Measurements from ENCODE around the gene LCN6. TPM values are rescaled to one million over a fixed set of nuclear protein-coding genes. Genes with fewer than 3 reads are reported as not detected.
A peak's percentile ranks its signal among the peaks of the same experiment; 100 is the strongest.

The LCN6 gene
- total and polyA plus RNA-seq, 2 of the 13 experiments (the other 11 are each of a cell fraction or from before 2014, with no cell fraction given): not detected

DNA sequence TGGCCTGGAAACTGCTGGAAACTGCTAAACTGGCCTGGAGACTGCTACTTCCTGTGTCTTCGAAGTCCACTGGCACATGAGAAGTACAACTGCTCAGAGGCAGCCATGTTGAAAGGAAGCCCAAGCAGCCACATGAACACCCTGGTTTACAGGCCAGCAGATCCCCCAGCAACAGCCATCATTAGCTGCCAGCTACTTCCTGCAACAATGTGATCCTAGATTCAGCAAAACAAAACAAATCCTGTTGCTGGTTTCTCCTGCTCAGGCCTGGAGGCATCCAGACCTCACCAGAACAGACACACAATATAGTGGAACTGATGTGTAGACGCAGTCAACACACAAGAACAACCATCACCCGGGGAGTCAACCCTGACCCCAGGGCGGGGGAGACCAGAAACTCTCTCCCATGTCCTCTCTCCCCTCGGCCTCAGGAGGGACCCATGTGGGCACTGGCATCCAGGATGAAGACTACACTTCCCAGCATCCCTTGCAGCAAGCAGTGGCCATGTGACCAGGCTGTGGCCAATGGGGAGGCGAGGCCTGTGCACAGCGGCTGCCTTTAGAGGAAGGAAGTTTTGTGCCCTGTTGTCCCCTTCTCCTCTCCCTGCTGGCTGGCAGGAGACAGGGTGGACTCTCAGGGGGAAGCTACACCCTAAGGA is 25.2 kb upstream of the LCN6 start (continued):
- TF ChIP-seq HCFC1 (IDR thresholded peaks at IDR 0.05; ENCODE audit: low read depth, low read length) (peak; percentile 72), JUND (CRISPR knock-in tag; IDR thresholded peaks at IDR 0.05) (no peak), SUZ12 (IDR thresholded peaks at IDR 0.05; ENCODE audit: low read depth, low read length) (peak; percentile 32; the same call in 1 of the 2 replicates), ZNF143 (CRISPR knock-in tag; IDR thresholded peaks at IDR 0.05) (peak; percentile 91), SAP130 (CRISPR knock-in tag; IDR thresholded peaks at IDR 0.05; ENCODE audit: low read depth) (0 out of 2 replicates have a peak, but pooled peaks have one; percentile 17)
- TF ChIP-seq, protein P1, sequence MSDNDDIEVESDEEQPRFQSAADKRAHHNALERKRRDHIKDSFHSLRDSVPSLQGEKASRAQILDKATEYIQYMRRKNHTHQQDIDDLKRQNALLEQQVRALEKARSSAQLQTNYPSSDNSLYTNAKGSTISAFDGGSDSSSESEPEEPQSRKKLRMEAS (IDR thresholded peaks at IDR 0.05): no peak
- TF ChIP-seq, protein P2, sequence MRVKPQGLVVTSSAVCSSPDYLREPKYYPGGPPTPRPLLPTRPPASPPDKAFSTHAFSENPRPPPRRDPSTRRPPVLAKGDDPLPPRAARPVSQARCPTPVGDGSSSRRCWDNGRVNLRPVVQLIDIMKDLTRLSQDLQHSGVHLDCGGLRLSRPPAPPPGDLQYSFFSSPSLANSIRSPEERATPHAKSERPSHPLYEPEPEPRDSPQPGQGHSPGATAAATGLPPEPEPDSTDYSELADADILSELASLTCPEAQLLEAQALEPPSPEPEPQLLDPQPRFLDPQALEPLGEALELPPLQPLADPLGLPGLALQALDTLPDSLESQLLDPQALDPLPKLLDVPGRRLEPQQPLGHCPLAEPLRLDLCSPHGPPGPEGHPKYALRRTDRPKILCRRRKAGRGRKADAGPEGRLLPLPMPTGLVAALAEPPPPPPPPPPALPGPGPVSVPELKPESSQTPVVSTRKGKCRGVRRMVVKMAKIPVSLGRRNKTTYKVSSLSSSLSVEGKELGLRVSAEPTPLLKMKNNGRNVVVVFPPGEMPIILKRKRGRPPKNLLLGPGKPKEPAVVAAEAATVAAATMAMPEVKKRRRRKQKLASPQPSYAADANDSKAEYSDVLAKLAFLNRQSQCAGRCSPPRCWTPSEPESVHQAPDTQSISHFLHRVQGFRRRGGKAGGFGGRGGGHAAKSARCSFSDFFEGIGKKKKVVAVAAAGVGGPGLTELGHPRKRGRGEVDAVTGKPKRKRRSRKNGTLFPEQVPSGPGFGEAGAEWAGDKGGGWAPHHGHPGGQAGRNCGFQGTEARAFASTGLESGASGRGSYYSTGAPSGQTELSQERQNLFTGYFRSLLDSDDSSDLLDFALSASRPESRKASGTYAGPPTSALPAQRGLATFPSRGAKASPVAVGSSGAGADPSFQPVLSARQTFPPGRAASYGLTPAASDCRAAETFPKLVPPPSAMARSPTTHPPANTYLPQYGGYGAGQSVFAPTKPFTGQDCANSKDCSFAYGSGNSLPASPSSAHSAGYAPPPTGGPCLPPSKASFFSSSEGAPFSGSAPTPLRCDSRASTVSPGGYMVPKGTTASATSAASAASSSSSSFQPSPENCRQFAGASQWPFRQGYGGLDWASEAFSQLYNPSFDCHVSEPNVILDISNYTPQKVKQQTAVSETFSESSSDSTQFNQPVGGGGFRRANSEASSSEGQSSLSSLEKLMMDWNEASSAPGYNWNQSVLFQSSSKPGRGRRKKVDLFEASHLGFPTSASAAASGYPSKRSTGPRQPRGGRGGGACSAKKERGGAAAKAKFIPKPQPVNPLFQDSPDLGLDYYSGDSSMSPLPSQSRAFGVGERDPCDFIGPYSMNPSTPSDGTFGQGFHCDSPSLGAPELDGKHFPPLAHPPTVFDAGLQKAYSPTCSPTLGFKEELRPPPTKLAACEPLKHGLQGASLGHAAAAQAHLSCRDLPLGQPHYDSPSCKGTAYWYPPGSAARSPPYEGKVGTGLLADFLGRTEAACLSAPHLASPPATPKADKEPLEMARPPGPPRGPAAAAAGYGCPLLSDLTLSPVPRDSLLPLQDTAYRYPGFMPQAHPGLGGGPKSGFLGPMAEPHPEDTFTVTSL (CRISPR knock-in tag; IDR thresholded peaks at IDR 0.05; ENCODE audit: borderline replicate concordance): no peak
